K562 (cell line): Measurements from ENCODE around the gene KDM2B. TPM values are rescaled to one million over a fixed set of nuclear protein-coding genes. Genes with fewer than 3 reads are reported as not detected.

Experiments used
- ATAC-seq: fragments of 200-7000 bp; cut with Tn5 transposase; 3 replicates; pipeline ENCODE4 v1.9.1; 2020; ENCODE audit warnings: moderate library complexity
- BruUV-seq: library from RNA; stranded (reverse); fragments of 400-500 nt; replicated peaks from 2 replicates; lab custom pipeline; 2021; lab: Mats Ljungman, UMichigan
- CTCF ChIA-PET: fragments of 300-600 bp; formaldehyde crosslinking; extraction: SDS; loops from one replicate; lab custom pipeline; 2021; ENCODE audit warnings: low intra/inter-chr PET ratio; lab: Yijun Ruan, JAX
- POLR2A ChIA-PET: fragments of 300-600, 350-650 bp; sonication (Branson Sonifier 250); formaldehyde crosslinking; extraction: SDS; loops from one replicate; lab custom pipeline; 2021; ENCODE audit warnings: antibody characterized with exemption, inconsistent platforms; lab: Yijun Ruan, JAX
- DNase-seq, 4 experiments: peaks; one replicate each; pipeline versions ENCODE4 v3.0.0 to v3.0.0-alpha.2; 2011 to 2018; ENCODE audit warnings: low spot score in 3 of 4, mixed read lengths in 3 of 4; ENCODE audit errors: extremely low read depth in 1 of 4
- FAIRE-seq: peaks from 2 replicates; lab custom pipeline; 2011; peaks lifted over from hg19 to GRCh38; lab: Jason Lieb, UNC
- H2AFZ ChIP-seq: 2 replicates; pipeline ENCODE4 v1.6.0; 2011; ENCODE audit warnings: low read depth, low read length, control low read depth, inconsistent platforms
- H3K27ac ChIP-seq: fragments of 200-600 bp; 3 replicates; pipeline ENCODE4 v1.8.0; 2011; ENCODE audit warnings: low read depth, mild to moderate bottlenecking, control low read depth, inconsistent platforms, low read length, moderate library complexity, mixed read lengths; ENCODE audit errors: extremely low read depth
- H3K27me3 ChIP-seq, 2 experiments: fragments of 300-600 bp in 1 of 2; 2 replicates in 1 of 2; 3 replicates in 1 of 2; pipeline versions ENCODE4 v1.6.0 to v1.8.0; 2011; ENCODE audit warnings: inconsistent platforms in 2 of 2, low read length in 2 of 2, mild to moderate bottlenecking in 1 of 2, mixed read lengths in 1 of 2, moderate library complexity in 1 of 2; ENCODE audit not compliant: control insufficient read depth in 2 of 2, insufficient read depth in 2 of 2
- H3K36me3 ChIP-seq: fragments of 300-600 bp; 3 replicates; pipeline ENCODE4 v1.8.0; 2011; ENCODE audit warnings: mild to moderate bottlenecking, low read length, inconsistent platforms; ENCODE audit not compliant: control insufficient read depth, insufficient read depth
- H3K4me1 ChIP-seq, 2 experiments: fragments of 200-600 bp in 1 of 2; replicated peaks in 1 of 2; 2 replicates in 1 of 2; 3 replicates in 1 of 2; pipeline versions ENCODE4 v1.5.1 to v1.8.0; 2011; ENCODE audit warnings: inconsistent platforms in 2 of 2, low read length in 2 of 2, mild to moderate bottlenecking in 1 of 2, mixed read lengths in 1 of 2, moderate library complexity in 1 of 2; ENCODE audit not compliant: control insufficient read depth in 2 of 2, insufficient read depth in 2 of 2
- H3K4me2 ChIP-seq: 2 replicates; pipeline ENCODE4 v1.6.1; 2011; ENCODE audit warnings: low read length, control low read depth, inconsistent platforms, mixed read lengths; ENCODE audit not compliant: insufficient read depth
- H3K4me3 ChIP-seq: fragments of 200-600 bp; sonication (generic), shearing (Covaris generic); 2 replicates; pipeline ENCODE4 v1.5.1; 2016; ENCODE audit warnings: control low read depth, inconsistent platforms
- H3K79me2 ChIP-seq: fragments of 200-600 bp; 3 replicates; pipeline ENCODE4 v1.8.0; 2011; ENCODE audit warnings: low read length, inconsistent platforms; ENCODE audit not compliant: control insufficient read depth, insufficient read depth
- H3K9ac ChIP-seq, 2 experiments: 2 replicates each; pipeline versions ENCODE4 v1.6.0 to v1.6.1; 2011; ENCODE audit warnings: low read depth in 2 of 2, low read length in 2 of 2, control low read depth in 1 of 2, inconsistent platforms in 1 of 2, mild to moderate bottlenecking in 1 of 2, mixed read lengths in 1 of 2; ENCODE audit not compliant: insufficient read depth in 1 of 2
- H3K9me1 ChIP-seq: one replicate; pipeline ENCODE4 v1.6.0; 2011; ENCODE audit warnings: inconsistent platforms, mild to moderate bottlenecking, low read length, moderate library complexity; ENCODE audit not compliant: control insufficient read depth, insufficient read depth
- H3K9me3 ChIP-seq: replicated peaks from 2 replicates; pipeline ENCODE4 v1.5.1; 2011; ENCODE audit warnings: low read depth, low read length, inconsistent platforms; ENCODE audit not compliant: control insufficient read depth, insufficient read depth
- H4K20me1 ChIP-seq: replicated peaks from 2 replicates; pipeline ENCODE4 v1.6.1; 2011; ENCODE audit warnings: low read length, inconsistent platforms, mixed read lengths; ENCODE audit not compliant: control insufficient read depth, insufficient read depth
- CBX8 ChIP-seq: fragments of 200-600 bp; sonication (generic); IDR thresholded peaks from 2 replicates; pipeline ENCODE4 v1.6.1; 2012; ENCODE audit warnings: borderline replicate concordance, mixed run types, low read depth, mild to moderate bottlenecking, moderate library complexity, mixed read lengths, low read length, control low read depth, inconsistent platforms; ENCODE audit not compliant: poor library complexity, severe bottlenecking; ENCODE audit errors: extremely low read depth
- DACH1 ChIP-seq: fragments of 450-650 bp; IDR thresholded peaks from 2 replicates; pipeline ENCODE4 v1.6.1; 2018; ENCODE audit not compliant: partially characterized antibody
- ETV6 ChIP-seq, 3 experiments: fragments of 150-350 bp in 1 of 3; sonication (generic) in 1 of 3; formaldehyde crosslinking in 1 of 3; IDR thresholded peaks; 2 replicates each; pipeline versions ENCODE4 v1.6.1 to v1.8.0; 2014 to 2022; ENCODE audit warnings: borderline replicate concordance in 2 of 3, low read depth in 2 of 3, antibody characterized with exemption in 1 of 3, low read length in 1 of 3, mild to moderate bottlenecking in 1 of 3, missing genetic modification reagents in 1 of 3
- MIER1 ChIP-seq: fragments of 450-650 bp; IDR thresholded peaks from 2 replicates; pipeline ENCODE4 v1.6.1; 2016; ENCODE audit warnings: antibody characterized with exemption, mild to moderate bottlenecking, low read depth
- RNF2 ChIP-seq: sonication (generic); IDR thresholded peaks from 2 replicates; pipeline ENCODE4 v1.6.1; 2016
- SMAD1 ChIP-seq: fragments of 150-350 bp; IDR thresholded peaks from 2 replicates; pipeline ENCODE4 v1.6.1; 2014; ENCODE audit warnings: low read length, low read depth; ENCODE audit not compliant: partially characterized antibody
- STAT5B ChIP-seq: fragments of 250-450 bp; sonication (Bioruptor Pico); IDR thresholded peaks from 2 replicates; pipeline ENCODE4 v1.8.0; 2021; ENCODE audit warnings: mild to moderate bottlenecking, inconsistent platforms
- ZC3H8 ChIP-seq: fragments of 450-650 bp; IDR thresholded peaks from 2 replicates; pipeline ENCODE4 v1.6.1; 2017
- ZNF717 ChIP-seq: fragments of 250-450 bp; sonication (Bioruptor Pico); IDR thresholded peaks from 2 replicates; pipeline ENCODE4 v1.5.0; 2021
- WGBS: fragments of 100-300 bp; shearing (Covaris generic); methylation state at CpG from one replicate; pipeline ENCODE4 v1.1.6; 2016; ENCODE audit warnings: low coverage, mixed read lengths; ENCODE audit not compliant: insufficient coverage; ENCODE audit errors: missing lambda C conversion rate; 5-methylcytosine and 5-hydroxymethylcytosine counted together
- in situ Hi-C: fragments of 300-500 bp; cut with MboI; formaldehyde crosslinking; loops from 4 replicates; pipeline ENCODE4 v1.15.0; 2018; ENCODE audit warnings: inconsistent platforms, mixed read lengths
- intact Hi-C: fragments of 100-400 bp; cut with micrococcal nuclease; formaldehyde crosslinking; loops from 2 replicates; pipeline ENCODE4 v1.14.2; 2022
- polyA plus RNA-seq, 8 experiments: library from polyadenylated mRNA; depleted of rRNA in 4 of 8; stranded (reverse) in 5 of 8; unstranded in 3 of 8; fragments of >200 nt; fragmentation: Nextera tagmentation in 2 of 8; fragmentation: Illumina TruSeq in 1 of 8; extraction: Ambion mirVana in 2 of 8; extraction: Trizol in 1 of 8; gene quantifications; 2 replicates each; pipeline versions ENCODE4 v1.2.1 to v1.2.3, GENCODE V29; 2011 to 2014; ENCODE audit warnings: inconsistent platforms in 1 of 8, missing spikeins in 1 of 8
- total RNA-seq, 7 experiments: library from RNA; depleted of rRNA in 6 of 7; stranded (reverse); fragments of >200 nt in 6 of 7; fragmentation: Illumina TruSeq in 2 of 7; extraction: Trizol in 2 of 7; gene quantifications; 2 replicates each; pipeline versions ENCODE4 v1.2.1 to v1.2.3, GENCODE V29; 2011 to 2021; ENCODE audit warnings: low replicate concordance in 1 of 7
- TF ChIP-seq, protein P1 (sequence below): sonication (generic); formaldehyde crosslinking; IDR thresholded peaks from 2 replicates; pipeline ENCODE4 v1.8.0; 2022; ENCODE audit warnings: mild to moderate bottlenecking, missing genetic modification reagents
- TF ChIP-seq, protein P2 (sequence below): IDR thresholded peaks from 2 replicates; pipeline ENCODE4 v1.6.1; 2011; ENCODE audit not compliant: insufficient read length; ENCODE audit errors: extremely low read depth
- TF ChIP-seq, protein P3 (sequence below): sonication (generic); formaldehyde crosslinking; IDR thresholded peaks from 2 replicates; pipeline ENCODE4 v1.8.0; 2022; ENCODE audit warnings: missing genetic modification reagents, mild to moderate bottlenecking, moderate library complexity, borderline replicate concordance
- TF ChIP-seq, protein P4 (sequence below): sonication (generic); formaldehyde crosslinking; IDR thresholded peaks from 2 replicates; pipeline ENCODE4 v1.8.0; 2022; ENCODE audit warnings: mild to moderate bottlenecking, missing genetic modification reagents
- TF ChIP-seq, protein P5 (sequence below): fragments of 250-450 bp; sonication (Bioruptor Pico); IDR thresholded peaks from 2 replicates; pipeline ENCODE4 v1.5.0; 2020; ENCODE audit warnings: mild to moderate bottlenecking

The KDM2B gene
- total and polyA plus RNA-seq, 9 of the 15 experiments (the other 6 are each of a cell fraction or from before 2014, with no cell fraction given), result 7.4 to 50.5 (median 22.5) TPM

DNA sequence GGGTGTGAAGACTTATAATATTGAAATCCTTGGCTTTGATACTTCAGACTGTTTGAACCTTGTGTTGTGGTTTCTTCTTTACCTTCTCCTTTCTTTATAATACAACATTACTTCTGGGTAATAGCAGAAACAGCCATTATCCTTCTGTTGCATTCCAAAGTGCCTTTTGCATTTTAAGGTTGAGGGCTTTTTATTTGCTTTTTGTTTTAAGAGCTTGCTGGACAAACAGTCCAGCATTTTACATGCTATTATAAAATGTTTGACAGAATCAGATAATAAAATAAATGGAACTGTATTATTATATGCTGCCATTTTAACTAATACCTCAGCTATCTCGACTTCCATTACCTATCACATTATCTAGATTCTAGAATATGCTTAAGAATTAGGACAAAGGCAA, 166.9 kb downstream of the KDM2B start:
- ChIA-PET CTCF (no interaction called here), POLR2A (interaction anchor here (1.4 to 1.5 kb wide), 2 partner anchors 11 to 22 kb away, joined by 3 read pairs; no protein-coding TSS in a partner anchor)
- 71% methylated on average over 1 of the region's 1 CpG for WGBS
- Histone ChIP-seq H2AFZ (no peak overlapping the region), H3K9me3 (no peaks in the 10 kb centered on the region), H3K4me1 (no peaks in the 10 kb centered on the region), H3K9me1 (no peaks in the 10 kb centered on the region), H3K36me3 (peaks cover 55% of the 10 kb centered on the region), H3K79me2 (0 out of 3 replicates have a peak, but pooled peaks cover 2% of the 10 kb centered on the region), H3K27ac (no peak overlapping the region), H3K4me2 (no peak overlapping the region), H4K20me1 (no peaks in the 10 kb centered on the region), H3K27me3 (no peaks in the 10 kb centered on the region), H3K9ac (no peak overlapping the region), H3K4me3 (no peak overlapping the region)
- ATAC-seq, result no peak
- in situ Hi-C loops, result no loop called here
- FAIRE-seq, result no peak
- intact Hi-C loops, result no loop called here
- BruUV-seq, result no TSS peak
- DNase-seq, result no peak
- TF ChIP-seq CBX8 (no peak), DACH1 (no peak), ZC3H8 (no peak), MIER1 (no peak), ZNF717 (CRISPR knock-in tag) (no peak), RNF2 (no peak), STAT5B (no peak), ETV6 (IDR thresholded peaks at IDR 0.05; ENCODE audit: borderline replicate concordance in 1 of 2, low read depth in 2 of 2, low read length in 1 of 2) (no peak), ETV6 (CRISPR knock-in tag; IDR thresholded peaks at IDR 0.05; ENCODE audit: borderline replicate concordance) (no peak), SMAD1 (no peak)
- TF ChIP-seq, protein P1, sequence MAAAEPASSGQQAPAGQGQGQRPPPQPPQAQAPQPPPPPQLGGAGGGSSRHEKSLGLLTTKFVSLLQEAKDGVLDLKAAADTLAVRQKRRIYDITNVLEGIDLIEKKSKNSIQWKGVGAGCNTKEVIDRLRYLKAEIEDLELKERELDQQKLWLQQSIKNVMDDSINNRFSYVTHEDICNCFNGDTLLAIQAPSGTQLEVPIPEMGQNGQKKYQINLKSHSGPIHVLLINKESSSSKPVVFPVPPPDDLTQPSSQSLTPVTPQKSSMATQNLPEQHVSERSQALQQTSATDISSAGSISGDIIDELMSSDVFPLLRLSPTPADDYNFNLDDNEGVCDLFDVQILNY (CRISPR knock-in tag), result no peak
- TF ChIP-seq, protein P2, sequence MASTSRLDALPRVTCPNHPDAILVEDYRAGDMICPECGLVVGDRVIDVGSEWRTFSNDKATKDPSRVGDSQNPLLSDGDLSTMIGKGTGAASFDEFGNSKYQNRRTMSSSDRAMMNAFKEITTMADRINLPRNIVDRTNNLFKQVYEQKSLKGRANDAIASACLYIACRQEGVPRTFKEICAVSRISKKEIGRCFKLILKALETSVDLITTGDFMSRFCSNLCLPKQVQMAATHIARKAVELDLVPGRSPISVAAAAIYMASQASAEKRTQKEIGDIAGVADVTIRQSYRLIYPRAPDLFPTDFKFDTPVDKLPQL, result no peak
- TF ChIP-seq, protein P3, sequence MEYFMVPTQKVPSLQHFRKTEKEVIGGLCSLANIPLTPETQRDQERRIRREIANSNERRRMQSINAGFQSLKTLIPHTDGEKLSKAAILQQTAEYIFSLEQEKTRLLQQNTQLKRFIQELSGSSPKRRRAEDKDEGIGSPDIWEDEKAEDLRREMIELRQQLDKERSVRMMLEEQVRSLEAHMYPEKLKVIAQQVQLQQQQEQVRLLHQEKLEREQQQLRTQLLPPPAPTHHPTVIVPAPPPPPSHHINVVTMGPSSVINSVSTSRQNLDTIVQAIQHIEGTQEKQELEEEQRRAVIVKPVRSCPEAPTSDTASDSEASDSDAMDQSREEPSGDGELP (CRISPR knock-in tag), result no peak
- TF ChIP-seq, protein P4, sequence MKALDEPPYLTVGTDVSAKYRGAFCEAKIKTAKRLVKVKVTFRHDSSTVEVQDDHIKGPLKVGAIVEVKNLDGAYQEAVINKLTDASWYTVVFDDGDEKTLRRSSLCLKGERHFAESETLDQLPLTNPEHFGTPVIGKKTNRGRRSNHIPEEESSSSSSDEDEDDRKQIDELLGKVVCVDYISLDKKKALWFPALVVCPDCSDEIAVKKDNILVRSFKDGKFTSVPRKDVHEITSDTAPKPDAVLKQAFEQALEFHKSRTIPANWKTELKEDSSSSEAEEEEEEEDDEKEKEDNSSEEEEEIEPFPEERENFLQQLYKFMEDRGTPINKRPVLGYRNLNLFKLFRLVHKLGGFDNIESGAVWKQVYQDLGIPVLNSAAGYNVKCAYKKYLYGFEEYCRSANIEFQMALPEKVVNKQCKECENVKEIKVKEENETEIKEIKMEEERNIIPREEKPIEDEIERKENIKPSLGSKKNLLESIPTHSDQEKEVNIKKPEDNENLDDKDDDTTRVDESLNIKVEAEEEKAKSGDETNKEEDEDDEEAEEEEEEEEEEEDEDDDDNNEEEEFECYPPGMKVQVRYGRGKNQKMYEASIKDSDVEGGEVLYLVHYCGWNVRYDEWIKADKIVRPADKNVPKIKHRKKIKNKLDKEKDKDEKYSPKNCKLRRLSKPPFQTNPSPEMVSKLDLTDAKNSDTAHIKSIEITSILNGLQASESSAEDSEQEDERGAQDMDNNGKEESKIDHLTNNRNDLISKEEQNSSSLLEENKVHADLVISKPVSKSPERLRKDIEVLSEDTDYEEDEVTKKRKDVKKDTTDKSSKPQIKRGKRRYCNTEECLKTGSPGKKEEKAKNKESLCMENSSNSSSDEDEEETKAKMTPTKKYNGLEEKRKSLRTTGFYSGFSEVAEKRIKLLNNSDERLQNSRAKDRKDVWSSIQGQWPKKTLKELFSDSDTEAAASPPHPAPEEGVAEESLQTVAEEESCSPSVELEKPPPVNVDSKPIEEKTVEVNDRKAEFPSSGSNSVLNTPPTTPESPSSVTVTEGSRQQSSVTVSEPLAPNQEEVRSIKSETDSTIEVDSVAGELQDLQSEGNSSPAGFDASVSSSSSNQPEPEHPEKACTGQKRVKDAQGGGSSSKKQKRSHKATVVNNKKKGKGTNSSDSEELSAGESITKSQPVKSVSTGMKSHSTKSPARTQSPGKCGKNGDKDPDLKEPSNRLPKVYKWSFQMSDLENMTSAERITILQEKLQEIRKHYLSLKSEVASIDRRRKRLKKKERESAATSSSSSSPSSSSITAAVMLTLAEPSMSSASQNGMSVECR (CRISPR knock-in tag), result no peak
- TF ChIP-seq, protein P5, sequence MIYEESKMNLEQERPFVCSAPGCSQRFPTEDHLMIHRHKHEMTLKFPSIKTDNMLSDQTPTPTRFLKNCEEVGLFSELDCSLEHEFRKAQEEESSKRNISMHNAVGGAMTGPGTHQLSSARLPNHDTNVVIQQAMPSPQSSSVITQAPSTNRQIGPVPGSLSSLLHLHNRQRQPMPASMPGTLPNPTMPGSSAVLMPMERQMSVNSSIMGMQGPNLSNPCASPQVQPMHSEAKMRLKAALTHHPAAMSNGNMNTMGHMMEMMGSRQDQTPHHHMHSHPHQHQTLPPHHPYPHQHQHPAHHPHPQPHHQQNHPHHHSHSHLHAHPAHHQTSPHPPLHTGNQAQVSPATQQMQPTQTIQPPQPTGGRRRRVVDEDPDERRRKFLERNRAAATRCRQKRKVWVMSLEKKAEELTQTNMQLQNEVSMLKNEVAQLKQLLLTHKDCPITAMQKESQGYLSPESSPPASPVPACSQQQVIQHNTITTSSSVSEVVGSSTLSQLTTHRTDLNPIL (CRISPR knock-in tag), result no peak
